HG03066 (cell line): ENCODE measurements around the gene ANKRD24.
"Not testable (repeated sequence)": the region's sequence is repeated elsewhere in the genome, so short reads cannot be mapped to it uniquely, and the experiment has no call there.

Source experiments
- ATAC-seq: cut with Tn5 transposase; IDR thresholded peaks from one replicate; pipeline ENCODE4 v1.9.1; 2021; ENCODE audit warnings: low read depth; ENCODE audit not compliant: unreplicated experiment

The ANKRD24 gene

DNA sequence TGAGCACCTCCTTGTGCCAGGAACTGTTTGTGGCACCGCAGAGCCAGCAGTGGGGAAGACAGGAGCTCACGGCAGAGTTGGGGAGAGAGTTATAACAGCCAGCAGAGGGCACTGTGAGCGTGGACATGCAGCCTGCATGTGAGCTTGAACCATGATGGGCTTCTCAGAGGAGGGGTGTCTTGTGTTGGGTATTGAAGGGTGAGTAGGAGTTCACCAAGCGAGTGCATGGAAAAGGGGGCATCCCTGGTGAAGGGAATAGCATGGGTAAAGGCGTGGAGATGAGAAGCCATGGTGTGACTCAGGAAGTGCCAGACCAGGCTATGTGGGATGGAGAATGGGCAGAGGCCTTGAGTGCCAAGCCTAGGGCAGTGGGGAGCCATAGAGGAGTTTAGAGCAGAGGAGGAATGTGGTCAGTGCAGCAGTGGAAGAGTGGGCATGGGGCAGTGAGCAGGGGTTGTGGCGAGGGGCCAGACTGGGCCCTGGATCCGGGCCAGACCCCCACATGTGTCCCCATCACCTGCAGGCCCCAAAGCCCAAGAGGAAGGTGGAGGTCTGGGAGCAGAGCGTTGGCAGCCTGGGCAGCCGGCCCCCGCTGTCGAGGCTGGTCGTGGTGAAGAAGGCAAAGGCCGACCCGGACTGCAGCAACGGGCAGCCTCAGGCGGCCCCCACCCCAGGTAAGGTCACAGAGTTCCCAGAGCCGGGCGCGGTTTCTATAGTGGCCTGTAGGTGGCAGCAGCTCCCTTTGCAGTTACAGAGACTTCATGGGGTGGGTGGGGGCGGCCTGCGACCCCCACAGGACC, 84.8 kb downstream of the ANKRD24 start:
- no peak for ATAC-seq

DNA sequence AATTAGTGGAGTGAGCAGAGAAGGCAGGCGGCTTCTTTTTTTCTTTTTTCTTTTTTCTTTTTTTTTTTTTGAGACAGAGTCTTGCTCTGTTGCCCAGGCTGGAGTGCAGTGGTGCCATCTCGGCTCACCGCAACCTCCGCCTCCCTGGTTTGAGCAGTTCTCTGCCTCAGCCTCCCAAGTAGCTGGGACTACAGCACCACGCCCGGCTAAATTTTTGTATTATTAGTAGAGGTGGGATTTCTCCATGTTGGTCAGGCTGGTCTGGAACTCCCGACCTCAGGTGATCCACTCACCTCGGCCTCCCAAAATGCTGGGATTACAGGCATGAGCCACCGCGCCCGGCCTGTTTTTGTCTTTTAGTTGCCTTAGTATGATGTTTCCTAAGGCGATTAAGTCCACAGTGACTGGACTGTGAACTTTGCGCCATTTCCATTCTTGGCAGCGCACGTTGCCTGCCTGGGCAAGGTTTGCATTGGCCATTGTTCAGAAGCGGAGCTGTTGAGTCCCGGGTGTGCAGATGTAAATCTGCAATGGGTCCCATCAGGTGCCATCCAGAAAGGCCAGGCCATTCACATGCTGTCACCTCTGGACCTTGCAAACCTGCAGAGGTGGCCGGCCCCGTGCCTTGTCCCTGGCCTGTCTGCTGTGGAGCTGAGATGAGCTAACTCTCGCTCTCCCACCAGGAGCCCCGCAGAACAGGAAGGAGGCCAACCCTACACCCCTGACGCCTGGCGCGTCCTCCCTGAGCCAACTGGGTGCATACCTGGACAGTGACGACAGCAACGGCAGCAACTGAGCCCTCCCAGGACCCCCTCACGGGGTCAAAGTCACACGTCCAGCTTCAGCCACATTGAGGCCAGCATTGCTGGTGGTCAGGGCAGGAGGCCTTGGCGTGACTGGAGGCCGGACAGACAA, 85.7 kb downstream of the ANKRD24 start:
- no peak for ATAC-seq

DNA sequence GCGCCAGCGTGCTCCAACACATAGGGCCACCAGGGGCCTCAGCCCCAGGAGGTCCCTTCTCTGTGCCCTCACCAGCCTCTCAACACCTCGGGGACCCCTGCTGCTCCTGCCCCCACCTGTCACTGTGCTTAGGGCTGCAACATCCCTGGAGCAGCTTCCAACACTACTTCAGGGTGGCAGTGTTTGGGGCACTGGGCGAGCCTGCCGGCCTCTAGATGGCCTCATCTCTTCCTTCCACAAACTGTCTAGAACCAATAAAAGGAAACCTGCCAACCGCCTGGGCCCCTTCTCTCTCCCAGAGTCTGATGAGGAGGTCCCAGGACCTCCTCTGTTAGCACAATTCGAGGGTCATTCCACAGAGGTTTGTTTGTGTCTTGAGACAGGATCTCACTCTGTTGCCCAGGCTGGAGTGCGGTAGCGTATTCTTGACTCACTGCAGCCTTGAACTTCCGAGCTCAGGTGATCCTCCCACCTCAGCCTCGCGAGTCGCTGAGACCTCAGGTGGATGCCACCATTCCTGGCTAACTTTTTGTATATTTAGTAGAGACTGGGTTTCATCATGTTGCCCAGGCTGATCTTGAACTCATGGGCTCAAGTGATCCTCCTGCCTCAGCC, 86.4 kb downstream of the ANKRD24 start:
- ATAC-seq, result no peak

DNA sequence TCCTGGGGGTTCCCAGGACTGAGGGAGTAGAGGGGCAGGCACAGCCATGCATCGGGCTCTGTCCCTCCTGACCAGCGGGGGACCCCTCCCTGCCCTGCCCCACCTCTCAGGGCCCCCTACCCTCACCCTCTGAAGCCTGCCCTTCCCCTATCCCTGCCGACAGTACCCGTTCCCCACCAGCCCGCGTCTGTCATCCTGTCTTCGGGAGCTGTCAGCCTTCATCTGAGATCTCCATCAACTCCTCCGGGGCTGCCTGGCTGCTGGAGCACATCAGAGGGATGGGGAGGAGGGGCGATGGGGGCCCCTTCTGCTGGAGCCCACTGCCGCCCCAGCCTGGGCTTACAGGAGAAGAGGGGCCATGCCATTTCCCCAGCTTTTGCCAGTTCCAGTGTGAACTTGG, 90.4 kb downstream of the ANKRD24 start:
- ATAC-seq, result no peak

DNA sequence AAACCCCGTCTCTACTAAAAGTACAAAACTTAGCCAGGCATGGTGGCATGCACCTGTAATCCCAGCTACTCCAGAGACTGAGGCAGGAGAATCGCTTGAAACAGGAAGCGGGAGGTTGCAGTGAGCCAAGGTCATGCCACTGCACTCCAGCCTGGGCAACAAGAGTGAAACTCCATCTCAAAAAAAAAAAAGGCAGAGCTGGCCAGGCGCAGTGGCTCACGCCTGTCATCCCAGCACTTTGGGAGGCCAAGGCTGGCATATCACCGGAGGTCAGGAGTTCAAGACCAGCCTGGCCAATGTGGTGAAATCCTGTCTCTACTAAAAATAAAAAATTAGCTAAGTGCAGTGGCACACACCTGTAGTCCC, 91.8 kb downstream of the ANKRD24 start:
- ATAC-seq, result not testable (repeated sequence)
